Common myeloid progenitor, CD34-positive (primary cell): Measurements from ENCODE around the gene AUH.
A peak's percentile ranks its signal among the peaks of the same experiment; 100 is the strongest.
"Not testable (repeated sequence)": the region's sequence is repeated elsewhere in the genome, so short reads cannot be mapped to it uniquely, and the experiment has no call there.

ENCODE experiments used
- CTCF ChIA-PET: fragments of 350-600 bp; sonication (Branson Sonifier 250); formaldehyde crosslinking; loops from one replicate; lab custom pipeline; 2021; ENCODE audit warnings: antibody characterized with exemption; lab: Charles Lee
- POLR2A ChIA-PET: fragments of 350-600 bp; sonication (Branson Sonifier 250); formaldehyde crosslinking; loops from one replicate; lab custom pipeline; 2021; ENCODE audit warnings: antibody characterized with exemption; lab: Charles Lee
- DNase-seq, 3 donors: peaks; one replicate each; pipeline versions ENCODE4 v3.0.0 to v3.0.0-alpha.2; 2013
- H3K27ac ChIP-seq, 2 experiments: 1 replicate in 1 of 2; 2 replicates in 1 of 2; pipeline ENCODE4 v1.7.0; 2013; ENCODE audit warnings: inconsistent platforms in 2 of 2, low read length in 2 of 2, mild to moderate bottlenecking in 2 of 2, low read depth in 1 of 2, moderate library complexity in 1 of 2; ENCODE audit not compliant: severe bottlenecking in 2 of 2, insufficient read depth in 1 of 2, poor library complexity in 1 of 2
- H3K27me3 ChIP-seq, 5 experiments: replicated peaks in 2 of 5; 1 replicate in 3 of 5; 2 replicates in 2 of 5; pipeline versions ENCODE4 v1.6.1 to v1.7.0; 2013; ENCODE audit warnings: low read length in 4 of 5, mild to moderate bottlenecking in 2 of 5, moderate library complexity in 2 of 5, inconsistent platforms in 1 of 5; ENCODE audit not compliant: insufficient read depth in 5 of 5, control insufficient read depth in 4 of 5
- H3K36me3 ChIP-seq, 4 experiments: 1 replicate in 2 of 4; 2 replicates in 2 of 4; pipeline versions ENCODE4 v1.6.1 to v1.7.0; 2013; ENCODE audit warnings: low read length in 3 of 4, control low read depth in 1 of 4, mild to moderate bottlenecking in 1 of 4; ENCODE audit not compliant: control insufficient read depth in 4 of 4, insufficient read depth in 4 of 4
- H3K4me1 ChIP-seq, 4 experiments: 1 replicate in 3 of 4; 2 replicates in 1 of 4; pipeline versions ENCODE4 v1.6.1 to v1.7.1; 2013; ENCODE audit warnings: low read length in 3 of 4, mild to moderate bottlenecking in 3 of 4, control low read depth in 1 of 4, inconsistent platforms in 1 of 4, moderate library complexity in 1 of 4; ENCODE audit not compliant: control insufficient read depth in 4 of 4, insufficient read depth in 4 of 4; ENCODE audit errors: control extremely low read depth in 1 of 4
- H3K4me3 ChIP-seq, 7 experiments: 1 replicate in 4 of 7; 2 replicates in 3 of 7; pipeline versions ENCODE4 v1.5.1 to v1.7.0; 2013; ENCODE audit warnings: mild to moderate bottlenecking in 7 of 7, low read length in 6 of 7, moderate library complexity in 6 of 7, inconsistent platforms in 2 of 7, low read depth in 2 of 7, control low read depth in 1 of 7; ENCODE audit not compliant: insufficient read depth in 4 of 7, control insufficient read depth in 1 of 7; ENCODE audit errors: extremely low read depth in 1 of 7
- H3K9me3 ChIP-seq, 5 experiments: 1 replicate in 4 of 5; 2 replicates in 1 of 5; pipeline versions ENCODE4 v1.6.1 to v1.7.1; 2013; ENCODE audit warnings: low read length in 4 of 5, mild to moderate bottlenecking in 2 of 5, inconsistent platforms in 1 of 5, low read depth in 1 of 5, moderate library complexity in 1 of 5; ENCODE audit not compliant: control insufficient read depth in 4 of 5, insufficient read depth in 2 of 5; ENCODE audit errors: control extremely low read depth in 1 of 5
- WGBS: methylation state at CpG from one replicate; pipeline ENCODE4 v1.1.5; 2013; ENCODE audit not compliant: insufficient coverage; 5-methylcytosine and 5-hydroxymethylcytosine counted together

AUH gene

DNA sequence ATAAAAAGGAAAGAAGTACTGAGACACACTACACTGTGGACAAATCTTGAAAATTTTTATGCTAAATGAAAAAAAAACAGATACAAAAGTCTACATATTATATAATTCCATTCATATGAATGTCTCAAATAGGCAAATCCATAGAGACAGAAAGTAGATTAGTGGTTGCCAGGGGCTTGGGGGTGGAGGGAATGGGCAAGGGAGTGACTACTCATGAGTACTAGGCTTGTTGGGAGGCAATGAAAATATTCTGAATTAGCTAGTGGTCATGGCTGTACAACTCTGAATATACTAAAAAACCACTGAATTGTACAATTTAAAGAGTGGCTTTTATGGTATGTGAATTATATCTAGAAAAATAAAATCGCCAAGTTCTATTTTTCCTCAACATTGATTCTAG is 154.9 kb downstream of the AUH start:
- H3K27ac ChIP-seq, result no peak overlapping the region
- H3K4me3 ChIP-seq, result no peak overlapping the region
- no peaks in the 10 kb centered on the region for H3K36me3 ChIP-seq
- peaks cover 8 to 21% (median 10%) of the 10 kb centered on the region in 4 experiments for H3K4me1 ChIP-seq
- H3K9me3 ChIP-seq, result peaks cover 0 to 10% (median 0%) of the 10 kb centered on the region in 5 experiments
- ChIA-PET CTCF (no interaction called here), POLR2A (no interaction called here)
- DNase-seq, result no peak
- no peaks in the 10 kb centered on the region for H3K27me3 ChIP-seq
- no CpG with 5 or more reads among the region's 1 CpG for WGBS

- DNase-seq, result no peak
- Histone ChIP-seq H3K36me3 (no peaks in the 10 kb centered on the region), H3K27me3 (no peaks in the 10 kb centered on the region), H3K4me1 (peaks cover 4 to 8% (median 7%) of the 10 kb centered on the region in 4 experiments), H3K9me3 (peaks cover 1 to 22% (median 3%) of the 10 kb centered on the region in 5 experiments), H3K27ac (no peak overlapping the region), H3K4me3 (no peak overlapping the region)
- POLR2A ChIA-PET, result no interaction called here
- CTCF ChIA-PET, result no interaction called here
Measured at GRCh38 chr9:91202736-91203283, 158.9 kb downstream of the AUH start.

- ChIA-PET POLR2A (no interaction called here), CTCF (no interaction called here)
- Histone ChIP-seq H3K4me3 (no peak overlapping the region), H3K27me3 (no peaks in the 10 kb centered on the region), H3K36me3 (no peaks in the 10 kb centered on the region), H3K4me1 (peaks cover 0 to 5% (median 2%) of the 10 kb centered on the region in 4 experiments), H3K9me3 (peaks cover 1 to 22% (median 3%) of the 10 kb centered on the region in 5 experiments), H3K27ac (no peak overlapping the region)
- no CpG with 5 or more reads among the region's 2 CpGs for WGBS
- DNase-seq, result no peak
Measured at GRCh38 chr9:91200692-91201336, 160.9 kb downstream of the AUH start.

DNA sequence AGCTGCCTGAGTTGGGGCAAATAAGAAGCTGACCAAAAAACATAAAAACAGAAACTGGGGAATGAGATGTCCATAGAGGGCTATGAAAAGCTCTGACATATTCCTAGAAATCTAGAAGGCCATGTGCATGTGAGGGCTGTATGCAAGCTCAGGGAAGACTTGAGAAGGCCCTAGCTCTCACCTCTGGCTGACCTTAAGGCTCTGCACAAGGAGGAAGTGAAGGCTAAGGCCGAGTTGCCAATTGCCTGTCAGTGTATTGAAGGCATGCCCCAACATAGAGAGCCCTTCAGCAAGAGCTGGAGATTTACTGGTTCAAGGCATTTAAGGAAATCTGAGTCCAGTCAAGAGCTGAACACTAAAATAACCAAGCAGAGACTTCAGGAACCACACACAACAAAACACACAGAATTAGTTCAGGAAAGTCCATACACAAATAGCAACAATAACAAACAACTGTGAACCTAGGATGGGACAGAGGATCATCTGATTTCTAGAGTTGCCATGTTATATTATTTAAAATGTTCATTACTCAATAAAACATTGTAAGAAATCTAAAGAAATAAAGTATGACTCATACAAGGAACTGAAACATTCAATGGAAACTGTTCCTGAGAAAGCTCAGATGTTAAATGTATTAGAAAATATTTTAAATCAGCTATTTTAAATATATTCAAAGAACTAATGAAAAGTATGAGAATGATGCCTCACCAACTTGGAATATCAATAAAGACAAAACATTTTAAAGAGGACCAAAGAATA is 161.8 kb downstream of the AUH start:
- ChIA-PET POLR2A (no interaction called here), CTCF (no interaction called here)
- H3K9me3 ChIP-seq, result peaks cover 1 to 22% (median 3%) of the 10 kb centered on the region in 5 experiments
- no peaks in the 10 kb centered on the region for H3K36me3 ChIP-seq
- H3K27me3 ChIP-seq, result no peaks in the 10 kb centered on the region
- no peak overlapping the region for H3K4me3 ChIP-seq
- peaks cover 0 to 12% (median 7%) of the 10 kb centered on the region in 4 experiments for H3K4me1 ChIP-seq
- WGBS, result 78% methylated on average over 1 of the region's 1 CpG
- H3K27ac ChIP-seq, result no peak overlapping the region
- DNase-seq, result no peak

GRCh38 chr9:91198881-91199280 is 162.8 kb downstream of the AUH start:
- H3K27me3 ChIP-seq, POLR2A ChIA-PET, H3K36me3 ChIP-seq, H3K4me3 ChIP-seq, DNase-seq, H3K27ac ChIP-seq: not testable (repeated sequence)
- CTCF ChIA-PET, result interaction anchor here (0.8 kb wide), 1 partner anchor 21 kb away, joined by 3 read pairs; no protein-coding TSS in a partner anchor
- Histone ChIP-seq H3K4me1 (peaks cover 0 to 22% (median 17%) of the 10 kb centered on the region in 4 experiments), H3K9me3 (peaks cover 1 to 22% (median 3%) of the 10 kb centered on the region in 5 experiments)
- 92% methylated on average over 2 of the region's 5 CpGs for WGBS

DNA sequence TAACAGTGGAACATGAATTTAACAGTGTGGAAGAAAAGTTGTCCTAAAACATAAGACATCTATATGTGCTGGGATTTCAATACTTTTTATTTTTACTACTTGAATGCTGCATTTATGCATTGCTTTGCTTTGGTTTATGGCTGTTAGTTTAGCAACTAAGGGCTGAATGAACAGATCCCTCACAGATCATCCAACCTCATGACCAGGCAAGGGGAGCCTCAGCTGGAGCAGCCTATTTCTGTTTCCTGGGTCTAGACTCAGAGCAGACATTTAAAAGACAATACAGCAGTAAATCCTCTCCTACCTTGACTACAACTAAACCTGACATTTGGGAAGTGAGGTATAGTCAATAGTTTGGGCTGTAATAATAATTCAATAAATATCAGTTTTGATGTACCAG is 163.3 kb downstream of the AUH start:
- peaks cover 1 to 22% (median 3%) of the 10 kb centered on the region in 5 experiments for H3K9me3 ChIP-seq
- DNase-seq, result no peak
- ChIA-PET CTCF (no interaction called here), POLR2A (no interaction called here)
- H3K36me3 ChIP-seq, result no peaks in the 10 kb centered on the region
- no peaks in the 10 kb centered on the region for H3K27me3 ChIP-seq
- peaks cover 0 to 27% (median 21%) of the 10 kb centered on the region in 4 experiments for H3K4me1 ChIP-seq
- H3K4me3 ChIP-seq, result no peak overlapping the region
- H3K27ac ChIP-seq, result peak overlapping the region in 1 of 2 experiments; percentile 12
